GM23338 (cell line): ENCODE measurements around the gene XPNPEP2. TPM values are rescaled to one million over a fixed set of nuclear protein-coding genes. Genes with fewer than 3 reads are reported as not detected.

Experiments used
- ATAC-seq: fragments of 200-7000 bp; cut with Tn5 transposase; 3 replicates; pipeline ENCODE4 v1.9.1; 2020
- DNase-seq: peaks from one replicate; pipeline ENCODE4 v3.0.0-alpha.2; 2015; ENCODE audit warnings: low spot score
- H2AFZ ChIP-seq: fragments of 200-600 bp; sonication (generic); 2 replicates; pipeline ENCODE4 v1.8.0; 2016; ENCODE audit warnings: antibody characterized with exemption, mild to moderate bottlenecking, moderate library complexity
- H3F3A ChIP-seq: fragments of 200-600 bp; sonication (generic); replicated peaks from 2 replicates; pipeline ENCODE4 v1.8.0; 2017; ENCODE audit warnings: antibody characterized with exemption, mixed run types, low read depth
- H3K27ac ChIP-seq: fragments of 200-600 bp; sonication (generic); 2 replicates; pipeline ENCODE4 v1.6.1; 2016; ENCODE audit warnings: low read depth
- H3K27me3 ChIP-seq: fragments of 200-600 bp; sonication (generic); 2 replicates; pipeline ENCODE4 v1.8.0; 2016; ENCODE audit warnings: mild to moderate bottlenecking, mixed run types, moderate library complexity; ENCODE audit not compliant: insufficient read depth
- H3K36me3 ChIP-seq: fragments of 200-600 bp; sonication (generic); 2 replicates; pipeline ENCODE4 v1.8.0; 2016; ENCODE audit warnings: mild to moderate bottlenecking; ENCODE audit not compliant: insufficient read depth
- H3K4me1 ChIP-seq: fragments of 200-600 bp; sonication (generic); 2 replicates; pipeline ENCODE4 v1.8.0; 2016; ENCODE audit warnings: mild to moderate bottlenecking, moderate library complexity; ENCODE audit not compliant: insufficient read depth
- H3K4me2 ChIP-seq: fragments of 200-600 bp; sonication (generic); 2 replicates; pipeline ENCODE4 v1.7.1; 2017; ENCODE audit warnings: mixed run types
- H3K4me3 ChIP-seq: fragments of 200-600 bp; sonication (generic); 2 replicates; pipeline ENCODE4 v1.6.1; 2016; ENCODE audit warnings: mixed run types
- H3K79me2 ChIP-seq: fragments of 200-600 bp; sonication (generic); replicated peaks from 2 replicates; pipeline ENCODE4 v1.8.0; 2017; ENCODE audit warnings: mild to moderate bottlenecking; ENCODE audit not compliant: insufficient read depth
- H3K9me2 ChIP-seq: fragments of 200-600 bp; sonication (generic); 2 replicates; pipeline ENCODE4 v1.8.0; 2017; ENCODE audit not compliant: insufficient read depth
- H4K20me1 ChIP-seq: fragments of 200-600 bp; sonication (generic); replicated peaks from 2 replicates; pipeline ENCODE4 v1.8.0; 2017; ENCODE audit warnings: mild to moderate bottlenecking; ENCODE audit not compliant: insufficient read depth
- H3K27ac Mint-ChIP-seq: 2 replicates; pipeline ENCODE4 v1.8.0; 2020; ENCODE audit warnings: inconsistent platforms, mild to moderate bottlenecking, moderate library complexity, mixed read lengths
- H3K27me3 Mint-ChIP-seq: 3 replicates; pipeline ENCODE4 v1.8.0; 2022; ENCODE audit warnings: low read depth, mild to moderate bottlenecking, moderate library complexity, mixed read lengths, inconsistent platforms; ENCODE audit not compliant: insufficient read depth, poor library complexity
- H3K36me3 Mint-ChIP-seq: 3 replicates; pipeline ENCODE4 v1.8.0; 2021; ENCODE audit warnings: low read depth, mild to moderate bottlenecking, inconsistent platforms, moderate library complexity, mixed read lengths
- H3K4me1 Mint-ChIP-seq: 3 replicates; pipeline ENCODE4 v1.8.0; 2020; ENCODE audit warnings: mild to moderate bottlenecking, inconsistent platforms, mixed read lengths
- H3K4me3 Mint-ChIP-seq: 3 replicates; pipeline ENCODE4 v1.8.0; 2021; ENCODE audit warnings: moderate library complexity, mild to moderate bottlenecking, inconsistent platforms, mixed read lengths
- H3K9me3 Mint-ChIP-seq: 3 replicates; pipeline ENCODE4 v1.8.0; 2020; ENCODE audit warnings: moderate library complexity, mild to moderate bottlenecking, inconsistent platforms, mixed read lengths
- CREB1 ChIP-seq: fragments of 250-450 bp; sonication (Bioruptor Pico); IDR thresholded peaks from 2 replicates; pipeline ENCODE4 v1.5.0; 2020; ENCODE audit warnings: low read depth, mild to moderate bottlenecking, moderate library complexity
- CTCF ChIP-seq, 2 experiments: fragments of 200-600 bp in 1 of 2; sonication (generic) in 1 of 2; conservative IDR thresholded peaks; 2 replicates each; pipeline versions ENCODE4 v1.5.1 to v1.6.1; 2016 to 2017; ENCODE audit warnings: antibody characterized with exemption in 2 of 2, low read depth in 2 of 2, mild to moderate bottlenecking in 2 of 2, moderate library complexity in 1 of 2
- EZH2 ChIP-seq: fragments of 200-600 bp; sonication (generic); IDR thresholded peaks from one replicate; pipeline ENCODE4 v1.8.0; 2017; ENCODE audit warnings: antibody characterized with exemption, mild to moderate bottlenecking, low read depth; ENCODE audit not compliant: unreplicated experiment
- EZH2phosphoT487 ChIP-seq: fragments of 200-600 bp; sonication (generic); IDR thresholded peaks from one replicate; pipeline ENCODE4 v1.8.1; 2018; ENCODE audit warnings: antibody characterized with exemption; ENCODE audit not compliant: unreplicated experiment
- JUNB ChIP-seq: IDR thresholded peaks from one replicate; pipeline ENCODE4 v1.6.1; 2016; ENCODE audit warnings: antibody characterized with exemption; ENCODE audit not compliant: unreplicated experiment
- NANOG ChIP-seq: IDR thresholded peaks from 2 replicates; pipeline ENCODE4 v1.6.1; 2016; ENCODE audit warnings: antibody characterized with exemption, borderline replicate concordance
- POLR2AphosphoS5 ChIP-seq: IDR thresholded peaks from 2 replicates; pipeline ENCODE4 v1.6.1; 2016; ENCODE audit warnings: antibody characterized with exemption, low read depth
- REST ChIP-seq: IDR thresholded peaks from one replicate; pipeline ENCODE4 v1.6.1; 2018; ENCODE audit warnings: antibody characterized with exemption; ENCODE audit not compliant: unreplicated experiment
- STAT1 ChIP-seq: IDR thresholded peaks from one replicate; pipeline ENCODE4 v1.6.1; 2016; ENCODE audit warnings: antibody characterized with exemption; ENCODE audit not compliant: unreplicated experiment
- ZNF114 ChIP-seq: fragments of 250-450 bp; sonication (Bioruptor Pico); IDR thresholded peaks from 2 replicates; pipeline ENCODE4 v1.5.0; 2020; ENCODE audit warnings: mild to moderate bottlenecking, moderate library complexity
- ZNF331 ChIP-seq: fragments of 250-450 bp; sonication (Bioruptor Pico); IDR thresholded peaks from 2 replicates; pipeline ENCODE4 v1.5.0; 2020; ENCODE audit warnings: low read depth, mild to moderate bottlenecking, moderate library complexity
- polyA plus RNA-seq: library from polyadenylated mRNA; unstranded; fragments of >200 nt; fragmentation: Nextera tagmentation; extraction: Ambion mirVana; gene quantifications from 2 replicates; pipeline ENCODE4 v1.2.1, GENCODE V29; 2016
- total RNA-seq: library from RNA; depleted of rRNA; stranded (reverse); fragments of >200 nt; shearing (Covaris generic); gene quantifications from 2 replicates; pipeline ENCODE4 v1.2.3, GENCODE V29; 2014
- TF ChIP-seq, protein P1 (sequence below): IDR thresholded peaks from 2 replicates; pipeline ENCODE4 v1.6.1; 2016; ENCODE audit warnings: antibody characterized with exemption

Gene XPNPEP2
- total and polyA plus RNA-seq, 2 experiments from 2014 or later = not detected

DNA sequence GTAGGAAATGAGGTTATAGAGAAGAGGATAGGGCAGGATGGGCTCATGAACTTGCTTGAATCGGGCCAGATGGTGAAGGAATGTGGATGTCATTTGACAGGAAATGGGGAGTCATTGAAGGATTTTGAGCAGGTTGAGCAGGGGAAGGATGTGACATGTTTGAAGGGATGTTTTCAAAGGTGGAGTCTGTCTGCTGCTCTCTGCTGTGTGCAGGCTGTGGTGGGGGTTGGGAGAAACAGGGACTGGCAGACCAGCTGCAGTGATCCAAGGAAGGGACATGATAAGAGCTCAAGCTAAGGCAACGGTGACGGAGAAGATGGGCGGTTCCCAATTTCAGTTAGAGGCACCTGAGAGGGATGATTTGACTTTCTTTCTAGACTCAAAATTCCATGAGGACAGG lies 14.0 kb upstream of the XPNPEP2 start (continued):
- TF ChIP-seq EZH2phosphoT487 (no peak), ZNF114 (CRISPR knock-in tag) (no peak), CREB1 (CRISPR knock-in tag) (no peak), STAT1 (no peak), ZNF331 (no peak), CTCF (conservative IDR thresholded peaks at IDR 0.05; ENCODE audit: low read depth in 2 of 2) (no peak)
- TF ChIP-seq, protein P1, sequence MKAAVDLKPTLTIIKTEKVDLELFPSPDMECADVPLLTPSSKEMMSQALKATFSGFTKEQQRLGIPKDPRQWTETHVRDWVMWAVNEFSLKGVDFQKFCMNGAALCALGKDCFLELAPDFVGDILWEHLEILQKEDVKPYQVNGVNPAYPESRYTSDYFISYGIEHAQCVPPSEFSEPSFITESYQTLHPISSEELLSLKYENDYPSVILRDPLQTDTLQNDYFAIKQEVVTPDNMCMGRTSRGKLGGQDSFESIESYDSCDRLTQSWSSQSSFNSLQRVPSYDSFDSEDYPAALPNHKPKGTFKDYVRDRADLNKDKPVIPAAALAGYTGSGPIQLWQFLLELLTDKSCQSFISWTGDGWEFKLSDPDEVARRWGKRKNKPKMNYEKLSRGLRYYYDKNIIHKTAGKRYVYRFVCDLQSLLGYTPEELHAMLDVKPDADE = no peak

DNA sequence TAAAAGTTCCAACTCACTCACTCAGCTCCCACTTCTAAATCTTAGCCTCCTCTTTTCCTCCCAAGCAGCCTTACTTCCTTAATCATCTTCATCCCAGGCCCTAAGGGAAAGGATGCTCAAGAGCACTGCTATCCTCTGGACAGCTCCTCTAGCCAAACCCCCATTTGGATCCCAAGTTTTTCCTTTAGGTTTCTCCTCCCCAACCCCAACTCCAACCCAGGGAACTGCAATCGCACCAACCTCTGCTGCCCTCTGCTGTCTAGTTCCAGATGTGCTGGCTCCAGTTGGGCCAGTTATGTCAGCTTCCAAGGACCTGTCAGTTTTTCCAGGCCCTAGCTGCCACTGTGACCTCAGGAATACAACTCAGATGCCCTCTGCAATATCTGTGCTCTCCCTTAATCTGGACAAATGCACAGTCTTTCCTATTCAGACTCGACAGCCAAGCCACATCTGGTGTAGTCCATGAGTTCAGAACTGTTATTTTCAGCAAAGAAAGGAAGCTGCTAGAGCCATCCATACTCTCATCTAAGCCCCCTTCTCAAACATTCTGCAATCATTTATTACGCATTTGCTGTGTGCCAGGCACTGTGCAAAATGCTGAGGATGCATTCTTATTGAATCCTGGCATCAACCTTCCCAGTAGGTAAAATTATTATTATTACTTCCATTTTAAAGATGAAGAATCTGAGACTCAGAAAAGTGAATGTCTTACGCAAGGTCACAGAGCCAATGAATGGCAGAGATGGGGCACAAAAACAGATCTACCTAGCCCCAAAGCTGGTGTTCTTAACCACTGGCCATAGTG lies 12.3 kb upstream of the XPNPEP2 start:
- H3K27ac Mint-ChIP-seq = no peak overlapping the region
- peaks cover 4% of the 10 kb centered on the region for H3K27me3 Mint-ChIP-seq
- H3K27me3 ChIP-seq = no peaks in the 10 kb centered on the region
- TF ChIP-seq CTCF (conservative IDR thresholded peaks at IDR 0.05; ENCODE audit: low read depth in 2 of 2) (peak; percentile 62 to 87), CREB1 (CRISPR knock-in tag) (no peak), EZH2 (no peak), NANOG (no peak), ZNF331 (no peak), REST (peak; percentile 70), POLR2AphosphoS5 (no peak), STAT1 (no peak), ZNF114 (CRISPR knock-in tag) (no peak), JUNB (no peak)
- TF ChIP-seq, protein P1 = no peak

More for the DNA sequence above, 12.3 kb upstream of the XPNPEP2 start:
- H3K79me2 ChIP-seq = no peaks in the 10 kb centered on the region
- no peaks in the 10 kb centered on the region for H3K36me3 ChIP-seq
- Mint-ChIP-seq H3K4me1 (peaks cover 18% of the 10 kb centered on the region), H3K9me3 (no peaks in the 10 kb centered on the region; the same call in 2 of the 3 replicates), H3K36me3 (no peaks in the 10 kb centered on the region; the same call in 2 of the 3 replicates), H3K4me3 (no peak overlapping the region)
- no peaks in the 10 kb centered on the region for H3F3A ChIP-seq
- H4K20me1 ChIP-seq = no peaks in the 10 kb centered on the region
- no peak overlapping the region for H3K27ac ChIP-seq
- peak; percentile 93 for ATAC-seq
- H3K4me1 ChIP-seq = no peaks in the 10 kb centered on the region
- H3K4me3 ChIP-seq = no peak overlapping the region
- H3K9me2 ChIP-seq = no peaks in the 10 kb centered on the region
- no peak overlapping the region for H3K4me2 ChIP-seq
- DNase-seq = peak; percentile 77
- H2AFZ ChIP-seq = no peak overlapping the region
